RWPE2 (cell line): ENCODE measurements around the gene GMCL2.

Source experiments
- ATAC-seq: fragments of 200-7000 bp; cut with Tn5 transposase; 3 replicates; pipeline ENCODE4 v1.9.1; 2021; ENCODE audit warnings: low read depth
- DNase-seq: peaks from one replicate; pipeline ENCODE4 v3.0.0-alpha.2; 2020; ENCODE audit warnings: low spot score
- H3K27ac ChIP-seq: fragments of 450-650 bp; 2 replicates; pipeline ENCODE4 v1.5.1; 2017; ENCODE audit warnings: mild to moderate bottlenecking; ENCODE audit not compliant: poor library complexity, severe bottlenecking
- H3K27me3 ChIP-seq: fragments of 250-450 bp; sonication (Bioruptor Pico); 2 replicates; pipeline ENCODE4 v1.5.1; 2021; ENCODE audit warnings: mild to moderate bottlenecking, moderate library complexity; ENCODE audit not compliant: insufficient read depth, poor library complexity, severe bottlenecking
- H3K36me3 ChIP-seq: fragments of 250-450 bp; sonication (Bioruptor Pico); 2 replicates; pipeline ENCODE4 v1.5.1; 2020; ENCODE audit warnings: low read depth, mild to moderate bottlenecking, moderate library complexity
- H3K4me1 ChIP-seq: fragments of 250-450 bp; sonication (Bioruptor Pico); 2 replicates; pipeline ENCODE4 v1.5.1; 2021; ENCODE audit warnings: mild to moderate bottlenecking, moderate library complexity; ENCODE audit not compliant: insufficient read depth, poor library complexity, severe bottlenecking
- H3K4me3 ChIP-seq: fragments of 250-450 bp; sonication (Bioruptor Pico); 2 replicates; pipeline ENCODE4 v1.5.1; 2021; ENCODE audit warnings: mild to moderate bottlenecking, moderate library complexity; ENCODE audit not compliant: severe bottlenecking
- H3K9me3 ChIP-seq: fragments of 250-450 bp; sonication (Bioruptor Pico); 2 replicates; pipeline ENCODE4 v1.5.1; 2021; ENCODE audit warnings: mild to moderate bottlenecking, moderate library complexity; ENCODE audit not compliant: severe bottlenecking
- TF ChIP-seq, protein P1 (sequence below): fragments of 450-650 bp; IDR thresholded peaks from one replicate; pipeline ENCODE4 v1.5.1; 2017; ENCODE audit warnings: mild to moderate bottlenecking, moderate library complexity; ENCODE audit not compliant: poor library complexity, severe bottlenecking

Gene GMCL2

DNA sequence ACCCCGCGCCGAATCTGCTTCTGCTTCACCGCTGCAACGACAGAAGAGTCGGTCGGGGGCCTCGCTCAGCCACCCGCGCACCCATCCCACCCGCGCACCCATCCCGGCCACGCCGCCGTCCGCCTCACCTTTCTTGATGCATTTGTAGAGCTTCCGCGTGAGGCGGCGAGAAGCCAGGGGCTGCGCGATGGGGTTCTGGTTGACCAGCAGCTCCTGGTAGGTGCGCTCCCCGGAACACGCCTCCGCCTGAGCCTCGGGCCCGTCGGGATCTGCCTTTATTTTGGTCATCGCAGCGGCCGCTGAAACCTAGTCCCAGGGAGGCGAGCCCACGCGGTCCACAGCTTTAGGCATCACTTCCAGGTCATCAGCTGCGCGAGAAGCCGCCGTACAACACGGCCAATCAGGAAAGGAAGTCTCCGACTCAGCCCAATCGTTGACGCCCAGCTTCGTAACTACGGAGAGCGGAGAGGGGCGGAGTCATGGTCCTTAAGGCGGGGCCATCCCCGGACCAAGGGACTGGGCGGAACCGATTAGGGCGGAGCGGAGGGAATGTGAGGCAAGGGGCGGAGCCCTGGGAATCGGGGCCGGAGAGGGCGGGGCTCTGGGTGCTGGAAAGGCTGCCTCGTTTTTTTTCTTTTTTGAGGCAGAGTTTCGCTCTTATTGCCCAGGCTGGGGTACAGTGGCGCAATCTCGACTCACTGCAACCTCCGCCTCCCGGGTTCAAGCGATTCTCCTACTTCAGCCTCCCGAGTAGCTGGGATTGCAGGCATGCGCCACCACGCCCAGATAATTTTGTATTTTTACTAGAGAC lies 33.4 kb downstream of the GMCL2 start, which contains the start of gene NHP2:
Gene NHP2 (minus strand): TSS at position 356 of the 811 bp plus-strand sequence. CDS start 68 bp downstream, at position 288.
- no peak within 1 kb of the TSS for H3K27ac ChIP-seq
- H3K27me3 ChIP-seq = no peaks in the 10 kb centered on the region
- TF ChIP-seq, protein P1, sequence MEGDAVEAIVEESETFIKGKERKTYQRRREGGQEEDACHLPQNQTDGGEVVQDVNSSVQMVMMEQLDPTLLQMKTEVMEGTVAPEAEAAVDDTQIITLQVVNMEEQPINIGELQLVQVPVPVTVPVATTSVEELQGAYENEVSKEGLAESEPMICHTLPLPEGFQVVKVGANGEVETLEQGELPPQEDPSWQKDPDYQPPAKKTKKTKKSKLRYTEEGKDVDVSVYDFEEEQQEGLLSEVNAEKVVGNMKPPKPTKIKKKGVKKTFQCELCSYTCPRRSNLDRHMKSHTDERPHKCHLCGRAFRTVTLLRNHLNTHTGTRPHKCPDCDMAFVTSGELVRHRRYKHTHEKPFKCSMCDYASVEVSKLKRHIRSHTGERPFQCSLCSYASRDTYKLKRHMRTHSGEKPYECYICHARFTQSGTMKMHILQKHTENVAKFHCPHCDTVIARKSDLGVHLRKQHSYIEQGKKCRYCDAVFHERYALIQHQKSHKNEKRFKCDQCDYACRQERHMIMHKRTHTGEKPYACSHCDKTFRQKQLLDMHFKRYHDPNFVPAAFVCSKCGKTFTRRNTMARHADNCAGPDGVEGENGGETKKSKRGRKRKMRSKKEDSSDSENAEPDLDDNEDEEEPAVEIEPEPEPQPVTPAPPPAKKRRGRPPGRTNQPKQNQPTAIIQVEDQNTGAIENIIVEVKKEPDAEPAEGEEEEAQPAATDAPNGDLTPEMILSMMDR = no peak
- ATAC-seq (peak; percentile 95), DNase-seq (peak; percentile 99)
- H3K36me3 ChIP-seq = peaks cover 42% of the 10 kb centered on the region
- peak within 1 kb of the TSS; percentile 74 for H3K4me3 ChIP-seq
- H3K4me1 ChIP-seq = peaks cover 5% of the 10 kb centered on the region
- H3K9me3 ChIP-seq = no peaks in the 10 kb centered on the region

DNA sequence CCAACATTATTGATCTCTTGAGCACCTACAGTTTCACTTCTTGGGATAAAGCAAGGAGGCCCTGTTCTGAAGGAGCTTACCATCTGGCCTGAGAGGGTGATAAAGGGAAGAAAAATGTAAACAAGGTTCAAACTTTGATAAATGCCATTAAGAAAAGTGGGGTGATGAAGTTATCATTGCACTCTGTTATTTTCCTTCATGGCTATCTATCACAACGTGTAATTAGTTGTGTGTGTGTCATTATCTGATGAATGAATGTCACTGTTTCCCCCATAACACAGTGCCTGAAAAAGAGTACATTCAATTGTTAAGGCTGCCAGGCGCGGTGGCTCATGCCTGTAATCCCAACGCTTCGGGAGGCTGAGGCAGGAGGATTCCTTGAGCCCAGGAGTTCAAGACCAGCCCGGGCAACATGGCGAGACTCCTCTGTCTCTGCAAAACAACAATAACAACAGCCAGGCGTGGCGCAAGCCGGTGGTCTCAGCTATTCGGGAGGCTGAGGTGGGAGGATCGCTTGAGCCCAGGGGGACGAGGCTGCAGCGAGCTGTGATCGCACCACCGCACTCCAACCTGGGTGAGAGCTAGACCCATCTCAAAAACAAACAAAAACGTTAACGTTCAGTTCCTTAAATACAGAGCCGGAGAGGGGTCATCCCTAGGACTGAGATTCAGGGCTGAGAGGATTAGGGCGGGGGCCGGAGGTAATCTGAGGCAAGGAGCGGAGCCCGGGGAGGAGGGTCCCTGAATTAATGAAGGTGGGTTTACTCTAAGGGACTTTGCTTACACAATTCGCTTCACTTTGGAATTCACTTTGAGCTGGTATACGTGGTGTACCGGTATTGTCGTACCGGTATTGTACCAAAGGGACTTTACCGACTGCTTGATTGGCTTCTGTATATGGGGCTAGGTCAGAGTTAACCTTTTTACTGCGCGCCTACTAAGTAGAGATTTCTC lies 34.4 kb downstream of the GMCL2 start:
- TF ChIP-seq, protein P1 = no peak
- Histone ChIP-seq H3K4me1 (peaks cover 5% of the 10 kb centered on the region), H3K4me3 (peak overlapping the region; percentile 74), H3K27ac (no peak overlapping the region), H3K36me3 (peaks cover 52% of the 10 kb centered on the region), H3K27me3 (no peaks in the 10 kb centered on the region), H3K9me3 (no peaks in the 10 kb centered on the region)
- DNase-seq (no peak), ATAC-seq (no peak)

DNA sequence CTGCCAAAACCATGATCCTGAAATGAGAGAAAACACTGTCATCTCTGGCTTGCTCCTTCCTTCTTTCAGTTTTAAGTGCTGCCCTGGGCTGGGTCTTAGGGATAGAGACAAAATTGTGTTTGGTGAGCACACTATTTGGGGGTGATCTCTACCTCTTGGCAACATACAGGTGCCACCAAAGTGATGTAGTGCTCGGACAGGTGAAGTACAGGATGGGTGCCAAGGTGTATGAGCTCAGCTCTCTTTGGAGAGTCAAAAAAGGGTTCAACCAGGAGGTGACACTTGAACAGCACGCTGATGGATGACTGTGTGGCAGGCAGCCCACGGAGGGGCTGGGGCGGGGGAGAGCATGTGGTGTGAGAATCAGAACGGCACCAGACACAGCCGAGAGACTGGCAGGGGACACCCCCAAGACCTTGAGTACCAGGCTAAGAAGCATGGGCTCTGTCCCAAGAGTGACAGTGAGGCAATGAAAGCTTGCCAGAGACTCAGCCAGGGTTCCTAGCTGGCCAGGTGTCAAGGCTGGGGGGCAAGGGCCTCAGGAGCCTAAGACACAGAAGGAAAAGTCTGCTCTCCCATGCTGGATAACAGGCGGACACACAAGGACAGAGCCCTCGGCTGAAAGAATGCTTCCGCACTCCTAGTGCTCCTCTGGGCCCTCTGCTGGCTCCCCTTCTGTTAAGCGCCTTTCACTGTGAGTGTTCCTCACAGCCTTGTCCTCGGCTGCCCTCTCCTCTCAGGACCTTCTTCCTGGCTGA lies 36.0 kb downstream of the GMCL2 start:
- ATAC-seq = no peak
- H3K27ac ChIP-seq = no peak overlapping the region
- H3K4me1 ChIP-seq = peaks cover 11% of the 10 kb centered on the region
- no peaks in the 10 kb centered on the region for H3K9me3 ChIP-seq
- peaks cover 68% of the 10 kb centered on the region for H3K36me3 ChIP-seq
- no peaks in the 10 kb centered on the region for H3K27me3 ChIP-seq
- TF ChIP-seq, protein P1 = no peak
- no peak overlapping the region for H3K4me3 ChIP-seq
- no peak for DNase-seq

DNA sequence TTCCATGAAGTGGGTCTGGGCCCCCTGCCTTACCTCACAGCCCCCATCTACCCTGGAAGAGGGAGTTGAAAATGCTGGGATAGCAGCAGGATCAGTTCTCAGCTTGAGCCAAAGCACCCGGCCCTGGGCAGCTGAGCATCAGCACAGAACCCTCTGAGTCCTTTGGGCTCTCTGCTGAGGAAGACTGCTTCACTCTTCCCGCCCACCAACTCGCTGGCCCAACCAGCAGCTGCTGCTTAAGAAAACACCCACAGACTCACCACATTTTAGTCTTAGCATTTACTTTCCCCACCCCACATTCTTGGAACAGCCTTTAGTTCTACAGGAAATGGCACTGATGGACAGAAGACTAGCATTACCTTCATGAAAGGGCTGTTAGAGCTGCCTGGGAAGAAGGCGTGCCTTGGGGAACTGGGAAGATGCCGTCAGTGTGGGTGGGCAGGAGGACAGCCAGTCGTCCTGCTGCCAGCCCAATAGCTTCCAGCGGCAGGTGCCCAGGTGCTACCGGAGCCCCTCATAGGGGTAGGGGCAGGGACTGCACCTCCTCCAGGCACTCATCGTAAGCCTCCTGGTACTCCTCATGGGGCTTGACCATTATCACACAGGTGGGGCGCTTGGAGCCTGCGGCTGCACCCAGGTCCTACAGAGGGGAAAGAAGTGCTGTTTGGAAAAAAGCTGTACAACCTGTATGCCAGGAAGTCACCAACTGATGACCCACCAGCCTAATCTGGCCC lies 37.8 kb downstream of the GMCL2 start:
- ATAC-seq (no peak), DNase-seq (no peak)
- Histone ChIP-seq H3K9me3 (no peaks in the 10 kb centered on the region), H3K27me3 (no peaks in the 10 kb centered on the region), H3K4me1 (peaks cover 13% of the 10 kb centered on the region), H3K4me3 (no peak overlapping the region), H3K36me3 (peaks cover 83% of the 10 kb centered on the region), H3K27ac (no peak overlapping the region)
- TF ChIP-seq, protein P1 = no peak
